GM10266 (cell line): ENCODE data around the gene HAND2.

Experiments used
- DNase-seq: peaks from one replicate; pipeline ENCODE4 v3.0.0; 2012; ENCODE audit errors: extremely low spot score
- TF ChIP-seq, protein P1 (sequence below): IDR thresholded peaks from 2 replicates; pipeline ENCODE4 v1.5.1; 2012; ENCODE audit warnings: mild to moderate bottlenecking, low read depth; ENCODE audit not compliant: control insufficient read depth, insufficient read depth; ENCODE audit errors: missing control alignments

Gene HAND2

DNA sequence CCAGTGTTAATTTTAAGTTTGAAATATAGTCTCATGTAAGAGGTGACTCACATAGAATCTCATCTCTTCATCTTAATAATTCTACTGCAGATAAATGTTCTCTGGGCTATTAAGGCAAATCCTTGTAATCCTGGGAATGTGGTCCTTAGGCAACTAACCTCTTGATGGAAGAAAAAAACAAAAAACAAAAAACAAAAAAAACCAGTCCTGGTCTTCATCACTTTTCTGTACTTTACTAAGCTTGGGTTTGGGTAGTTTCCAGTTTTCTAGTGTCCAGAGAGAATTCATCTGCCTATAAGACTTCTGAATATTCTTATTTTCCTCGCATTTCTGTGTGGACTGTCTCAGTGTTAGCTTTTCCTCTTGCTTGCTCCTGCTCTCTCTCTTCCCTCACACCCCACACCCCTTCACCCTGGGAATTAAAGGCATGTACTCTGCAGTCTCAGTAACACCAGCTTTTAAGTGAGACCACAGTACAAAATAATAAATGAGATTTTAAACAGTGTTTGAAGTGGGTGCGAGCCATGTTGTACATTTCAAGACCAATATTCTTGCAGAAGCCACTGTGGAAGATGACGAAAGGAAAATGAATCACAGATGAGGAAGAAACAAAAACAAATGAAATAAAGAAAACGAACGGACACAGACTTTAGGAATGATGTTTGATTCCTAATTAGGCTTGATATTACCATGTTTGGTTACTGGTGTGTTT is 51.7 kb downstream of the HAND2 start:
- TF ChIP-seq, protein P1, sequence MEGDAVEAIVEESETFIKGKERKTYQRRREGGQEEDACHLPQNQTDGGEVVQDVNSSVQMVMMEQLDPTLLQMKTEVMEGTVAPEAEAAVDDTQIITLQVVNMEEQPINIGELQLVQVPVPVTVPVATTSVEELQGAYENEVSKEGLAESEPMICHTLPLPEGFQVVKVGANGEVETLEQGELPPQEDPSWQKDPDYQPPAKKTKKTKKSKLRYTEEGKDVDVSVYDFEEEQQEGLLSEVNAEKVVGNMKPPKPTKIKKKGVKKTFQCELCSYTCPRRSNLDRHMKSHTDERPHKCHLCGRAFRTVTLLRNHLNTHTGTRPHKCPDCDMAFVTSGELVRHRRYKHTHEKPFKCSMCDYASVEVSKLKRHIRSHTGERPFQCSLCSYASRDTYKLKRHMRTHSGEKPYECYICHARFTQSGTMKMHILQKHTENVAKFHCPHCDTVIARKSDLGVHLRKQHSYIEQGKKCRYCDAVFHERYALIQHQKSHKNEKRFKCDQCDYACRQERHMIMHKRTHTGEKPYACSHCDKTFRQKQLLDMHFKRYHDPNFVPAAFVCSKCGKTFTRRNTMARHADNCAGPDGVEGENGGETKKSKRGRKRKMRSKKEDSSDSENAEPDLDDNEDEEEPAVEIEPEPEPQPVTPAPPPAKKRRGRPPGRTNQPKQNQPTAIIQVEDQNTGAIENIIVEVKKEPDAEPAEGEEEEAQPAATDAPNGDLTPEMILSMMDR = no peak
- no peak for DNase-seq

DNA sequence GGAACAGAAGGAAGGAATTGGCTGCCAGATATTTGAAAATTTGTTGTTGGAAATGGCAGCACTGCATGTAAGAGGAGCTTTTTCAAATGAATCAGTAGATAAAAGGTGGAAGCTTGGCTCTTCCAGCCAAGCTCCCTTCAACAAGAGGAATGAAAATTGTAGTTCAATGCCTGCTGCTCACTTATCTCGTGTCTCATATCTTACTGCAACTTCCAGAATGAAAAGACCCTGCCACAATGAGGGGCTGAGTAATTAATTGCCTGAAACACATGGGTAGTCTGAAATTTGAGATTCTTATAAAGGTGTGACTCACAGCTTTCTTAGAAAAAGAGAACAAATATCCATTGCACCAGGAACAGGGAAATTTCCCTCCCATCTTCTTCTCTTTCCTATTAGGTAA is 53.0 kb downstream of the HAND2 start:
- no peak for DNase-seq
- TF ChIP-seq, protein P1 = no peak
